Middle frontal gyrus (tissue), 1 donor: ENCODE measurements around the gene PTPRE.

ENCODE experiments used
- DNase-seq: peaks from one replicate; pipeline ENCODE4 v3.0.0-alpha.2; 2015; ENCODE audit warnings: low spot score; ENCODE audit errors: extremely low spot score

Gene PTPRE

GRCh38 chr10:128070161-128070560 is 163.3 kb downstream of the PTPRE start:
- no peak for DNase-seq

DNA sequence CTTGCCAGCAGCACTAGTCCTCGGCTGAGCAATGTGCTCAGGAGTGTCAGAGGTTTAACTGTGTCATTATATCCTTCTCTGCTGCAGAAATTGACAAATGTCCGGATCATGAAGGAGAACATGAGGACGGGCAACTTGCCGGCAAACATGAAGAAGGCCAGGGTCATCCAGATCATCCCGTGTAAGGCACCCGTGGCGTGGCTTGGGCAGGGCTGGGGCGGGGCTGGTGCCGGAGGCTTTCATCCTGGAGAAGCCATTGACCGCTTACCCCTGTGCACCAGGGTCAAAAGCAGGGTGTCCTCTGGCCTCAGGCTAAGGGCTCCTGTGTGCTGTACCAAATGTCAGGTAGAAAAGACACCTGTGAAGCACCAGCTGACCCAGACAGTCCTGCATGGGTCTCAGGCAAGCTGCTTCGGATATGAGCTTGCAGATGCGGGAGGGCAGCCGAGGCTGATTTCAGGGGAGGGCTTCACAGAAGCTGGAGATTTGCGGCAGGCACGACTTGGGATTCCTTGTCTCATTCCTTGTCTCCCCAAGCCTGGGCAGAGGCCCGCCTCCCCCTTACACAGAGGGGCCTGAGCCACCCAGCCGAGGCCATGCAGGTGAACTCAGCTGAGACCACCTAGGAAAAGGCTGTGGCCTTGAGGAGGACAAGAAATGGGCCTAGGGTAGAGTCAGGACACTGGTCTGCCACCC is 164.0 kb downstream of the PTPRE start:
- DNase-seq, result no peak

GRCh38 chr10:128071417-128071782 is 164.5 kb downstream of the PTPRE start:
- DNase-seq, result no peak

GRCh38 chr10:128072046-128072445 is 165.1 kb downstream of the PTPRE start:
- no peak for DNase-seq

DNA sequence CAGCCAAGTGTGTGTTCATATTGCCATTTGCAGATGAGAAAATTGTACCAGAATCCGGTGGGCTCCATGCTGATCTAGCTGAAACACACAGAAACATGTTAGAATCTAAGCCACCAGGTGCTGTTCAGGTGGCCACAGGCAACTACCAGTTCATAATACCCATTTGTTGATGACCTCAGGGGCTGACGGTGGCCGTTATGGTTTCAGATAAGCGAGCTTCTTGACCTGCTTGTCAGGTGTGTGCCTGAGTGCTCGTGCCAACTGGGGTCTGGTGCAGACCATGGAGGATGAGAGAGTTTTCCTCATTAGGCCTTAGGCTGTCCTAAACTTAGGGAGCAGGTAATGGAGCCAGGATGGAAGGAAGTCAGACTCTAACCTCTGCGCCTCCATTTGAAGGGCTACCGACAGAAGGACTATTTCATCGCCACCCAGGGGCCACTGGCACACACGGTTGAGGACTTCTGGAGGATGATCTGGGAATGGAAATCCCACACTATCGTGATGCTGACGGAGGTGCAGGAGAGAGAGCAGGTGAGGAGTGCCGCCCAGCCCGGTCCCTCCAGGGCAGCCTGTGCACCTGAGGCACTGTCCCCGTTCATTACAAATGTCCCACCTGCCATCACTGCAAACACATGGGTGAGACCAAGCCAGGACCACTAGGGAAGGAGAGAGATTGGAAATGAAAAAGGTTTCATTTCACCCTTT is 166.2 kb downstream of the PTPRE start:
- DNase-seq, result no peak

- no peak for DNase-seq
Measured at GRCh38 chr10:128073890-128074289, 167.0 kb downstream of the PTPRE start.

- no peak for DNase-seq
Measured at GRCh38 chr10:128074589-128074988, 167.7 kb downstream of the PTPRE start.

- no peak for DNase-seq
Measured at GRCh38 chr10:128077155-128077875, 170.4 kb downstream of the PTPRE start.

- DNase-seq, result no peak
Measured at GRCh38 chr10:128078136-128078969, 171.4 kb downstream of the PTPRE start.

GRCh38 chr10:128080231-128080630 is 173.3 kb downstream of the PTPRE start:
- no peak for DNase-seq

- DNase-seq, result no peak
Measured at GRCh38 chr10:128080641-128081040, 173.7 kb downstream of the PTPRE start.

DNA sequence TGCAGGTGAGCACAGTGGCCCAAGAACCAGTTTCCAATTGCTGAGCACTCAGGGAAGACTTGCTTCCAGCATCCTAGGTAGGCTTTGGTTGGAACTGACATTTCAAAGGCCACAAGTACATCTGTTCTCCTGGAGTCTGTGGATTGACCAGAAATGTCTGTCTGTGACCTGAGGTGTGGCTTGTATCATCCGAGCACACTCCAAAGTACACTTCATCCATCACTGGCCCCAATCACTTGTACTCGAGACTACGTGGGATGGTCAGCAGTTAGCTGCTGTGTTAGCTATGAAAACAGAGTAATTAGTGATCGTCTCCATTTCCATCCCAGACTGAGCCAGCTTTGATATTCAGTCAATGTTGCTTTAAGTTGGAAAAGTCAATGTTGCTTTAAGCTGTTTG is 174.3 kb downstream of the PTPRE start:
- no peak for DNase-seq

- no peak for DNase-seq
Measured at GRCh38 chr10:128081720-128082119, 174.8 kb downstream of the PTPRE start.

DNA sequence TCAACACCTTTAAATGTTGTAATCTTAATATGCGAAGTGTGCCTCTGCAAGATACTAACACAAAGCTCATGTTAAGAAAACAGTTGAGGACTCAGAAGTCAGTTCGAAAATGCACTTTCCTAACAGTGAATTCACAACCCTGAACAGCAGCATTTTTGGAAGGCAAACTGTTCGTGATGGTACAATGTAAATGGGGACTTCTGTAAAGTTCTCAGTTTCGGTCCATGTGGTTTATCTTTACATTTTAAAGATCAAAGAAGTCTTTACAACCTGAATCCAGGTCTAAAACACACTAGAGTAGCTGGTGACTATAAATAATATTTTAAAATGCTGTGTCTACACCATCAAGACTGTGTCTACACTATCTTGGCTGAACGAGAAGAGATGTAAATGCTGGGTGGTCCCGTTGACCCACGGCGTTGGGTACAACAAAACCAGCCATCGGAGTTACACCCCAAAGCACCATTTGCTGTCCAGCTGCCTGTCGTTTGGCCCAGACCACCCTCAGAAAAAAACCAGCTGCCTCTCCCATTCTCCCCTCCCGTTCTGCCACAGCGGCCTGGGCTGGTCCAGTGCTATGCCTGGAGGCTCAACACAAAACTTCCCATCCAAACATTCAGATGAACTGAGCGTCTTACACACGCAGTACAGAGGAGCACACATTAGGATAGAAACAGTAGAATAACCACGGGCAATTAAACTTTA is 176.4 kb downstream of the PTPRE start:
- DNase-seq, result no peak

DNA sequence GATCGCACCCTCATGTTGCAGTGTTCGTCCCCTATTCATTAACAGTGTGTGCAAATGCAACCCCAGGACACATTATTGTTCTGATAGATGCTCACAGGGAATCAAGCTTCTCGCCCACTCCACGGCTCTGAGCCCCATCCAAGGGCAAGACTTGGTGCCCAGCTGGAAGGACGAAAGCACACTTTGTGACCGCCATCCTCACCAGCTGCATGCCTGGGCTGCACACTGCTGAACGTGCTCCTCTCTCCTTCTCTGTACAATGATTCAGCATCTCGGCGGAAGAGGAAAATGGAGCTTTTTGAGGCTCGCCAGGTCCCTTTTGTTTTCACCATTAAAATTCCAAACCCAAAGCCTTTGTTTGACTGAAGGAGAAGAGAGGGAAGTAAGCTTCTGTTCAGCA is 177.5 kb downstream of the PTPRE start:
- DNase-seq, result no peak

- no peak for DNase-seq
Measured at GRCh38 chr10:128084991-128085390, 178.1 kb downstream of the PTPRE start.

DNA sequence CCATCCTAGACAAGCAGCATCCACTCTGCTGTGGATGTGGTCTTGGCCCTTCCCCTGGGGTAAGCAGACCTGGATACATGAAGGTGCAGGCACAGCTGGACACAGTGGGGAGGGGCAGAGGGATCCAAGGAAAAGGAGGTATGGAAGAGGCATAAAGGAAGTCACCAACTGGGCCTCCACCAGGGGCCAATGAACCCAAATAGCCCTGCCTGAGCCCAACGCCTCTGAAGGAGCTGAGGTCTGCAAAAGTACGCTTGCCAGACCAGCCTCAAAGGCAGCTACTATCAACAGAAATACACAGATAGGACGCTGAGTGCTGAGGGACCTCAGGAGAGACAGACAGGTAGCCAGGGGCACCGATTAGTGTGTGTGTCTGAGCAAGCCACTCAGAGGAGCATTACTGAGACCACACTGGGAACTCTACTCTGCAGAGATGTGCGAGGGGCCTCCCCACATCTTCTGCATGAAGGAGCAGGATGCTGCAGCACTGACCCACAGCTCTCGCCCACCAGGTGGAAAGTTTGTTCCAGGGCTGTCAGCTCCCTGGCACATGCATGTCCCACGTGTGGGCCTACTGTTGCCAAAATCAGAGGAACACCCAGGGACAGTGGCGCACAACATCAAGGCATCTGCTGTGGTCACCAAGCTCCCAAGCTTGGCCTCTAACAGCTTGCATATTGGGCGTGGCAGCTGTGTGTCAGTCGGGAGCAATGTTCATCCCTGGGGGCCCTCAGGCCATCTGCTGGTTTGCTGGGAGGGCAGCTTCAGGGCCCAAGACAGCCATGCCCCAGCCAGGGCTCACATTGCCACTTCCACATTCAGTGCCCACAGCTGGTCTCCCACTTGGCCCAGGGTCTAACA is 179.3 kb downstream of the PTPRE start:
- no peak for DNase-seq

- no peak for DNase-seq
Measured at GRCh38 chr10:128087146-128087883, 180.4 kb downstream of the PTPRE start.
